Fibroblast of lung (primary cell): ENCODE results near the gene NRF1. TPM values are rescaled to one million over a fixed set of nuclear protein-coding genes. Genes with fewer than 3 reads are reported as not detected.

Experiments used
- DNase-seq, 2 donors: peaks; one replicate each; pipeline versions ENCODE4 v3.0.0 to v3.0.0-alpha.2; 2010; ENCODE audit warnings: low read depth in 2 of 2
- H2AFZ ChIP-seq: 2 replicates; pipeline ENCODE4 v1.5.1; 2012; ENCODE audit warnings: low read length, control low read depth, inconsistent platforms
- H3K27ac ChIP-seq: 2 replicates; pipeline ENCODE4 v1.5.1; 2011; ENCODE audit warnings: low read length, control low read depth; ENCODE audit not compliant: insufficient read depth
- H3K27me3 ChIP-seq: 2 replicates; pipeline ENCODE4 v1.5.1; 2011; ENCODE audit warnings: mild to moderate bottlenecking, low read length; ENCODE audit not compliant: control insufficient read depth, insufficient read depth
- H3K36me3 ChIP-seq: 2 replicates; pipeline ENCODE4 v1.5.1; 2011; ENCODE audit warnings: low read length; ENCODE audit not compliant: control insufficient read depth, insufficient read depth
- H3K4me1 ChIP-seq: 2 replicates; pipeline ENCODE4 v1.5.1; 2011; ENCODE audit warnings: low read length; ENCODE audit not compliant: control insufficient read depth, insufficient read depth; ENCODE audit errors: extremely low read depth
- H3K4me2 ChIP-seq: 2 replicates; pipeline ENCODE4 v1.5.1; 2011; ENCODE audit warnings: low read length, control low read depth; ENCODE audit not compliant: insufficient read depth; ENCODE audit errors: extremely low read depth
- H3K4me3 ChIP-seq, 4 experiments: fragments of 200-600 bp in 1 of 4; sonication (generic) in 1 of 4; replicated peaks in 1 of 4; 2 replicates each; pipeline ENCODE4 v1.5.1; 2011 to 2016; ENCODE audit warnings: low read length in 4 of 4, low read depth in 3 of 4, mild to moderate bottlenecking in 3 of 4, control low read depth in 2 of 4, inconsistent platforms in 1 of 4, mixed read lengths in 1 of 4; ENCODE audit not compliant: insufficient read depth in 1 of 4; ENCODE audit errors: control extremely low read depth in 1 of 4
- H3K79me2 ChIP-seq: 2 replicates; pipeline ENCODE4 v1.5.1; 2012; ENCODE audit warnings: mild to moderate bottlenecking, low read length, inconsistent platforms; ENCODE audit not compliant: control insufficient read depth, insufficient read depth
- H3K9ac ChIP-seq: 2 replicates; pipeline ENCODE4 v1.5.1; 2011; ENCODE audit warnings: mild to moderate bottlenecking, low read length, control low read depth; ENCODE audit not compliant: insufficient read depth
- H3K9me3 ChIP-seq: 2 replicates; pipeline ENCODE4 v1.5.1; 2012; ENCODE audit warnings: low read depth, low read length; ENCODE audit not compliant: control insufficient read depth, insufficient read depth
- H4K20me1 ChIP-seq: 2 replicates; pipeline ENCODE4 v1.5.1; 2011; ENCODE audit warnings: low read length; ENCODE audit not compliant: control insufficient read depth, insufficient read depth; ENCODE audit errors: extremely low read depth
- EZH2 ChIP-seq: IDR thresholded peaks from 2 replicates; pipeline ENCODE4 v1.5.1; 2012; ENCODE audit warnings: low read length, control low read depth, mild to moderate bottlenecking; ENCODE audit errors: missing control alignments
- polyA plus RNA-seq, 2 donors: library from polyadenylated mRNA; depleted of rRNA in 1 of 2; stranded (reverse) in 1 of 2; unstranded in 1 of 2; fragments of >200 nt; gene quantifications; 2 replicates each; pipeline ENCODE4 v1.2.1, GENCODE V29; 2011 to 2012; ENCODE audit warnings: missing spikeins in 1 of 2
- total RNA-seq: library from RNA; depleted of rRNA; stranded (reverse); fragments of >200 nt; gene quantifications from 2 replicates; pipeline ENCODE4 v1.2.1, GENCODE V29; 2014
- TF ChIP-seq, protein P1 (sequence below), 2 donors: IDR thresholded peaks in 1 of 2; conservative IDR thresholded peaks in 1 of 2; 1 replicate in 1 of 2; 2 replicates in 1 of 2; pipeline ENCODE4 v1.5.1; 2011 to 2012; ENCODE audit warnings: low read length in 2 of 2, control low read depth in 1 of 2, inconsistent platforms in 1 of 2, low read depth in 1 of 2, mild to moderate bottlenecking in 1 of 2

NRF1 gene
- total and polyA plus RNA-seq, 2 donors (not counting 1 experiment from before 2014, with no cell fraction given) = 7.3 to 15.5 TPM

GRCh38 chr7:129784437-129784782 is 172.9 kb downstream of the NRF1 start:
- no peak overlapping the region for H2AFZ ChIP-seq
- peaks cover 72% of the 10 kb centered on the region for H3K27me3 ChIP-seq
- no peak for DNase-seq
- no peak overlapping the region for H3K9ac ChIP-seq
- H3K4me1 ChIP-seq = no peaks in the 10 kb centered on the region
- no peaks in the 10 kb centered on the region for H3K9me3 ChIP-seq
- H3K36me3 ChIP-seq = no peaks in the 10 kb centered on the region
- H3K27ac ChIP-seq = no peak overlapping the region
- H3K79me2 ChIP-seq = no peaks in the 10 kb centered on the region
- H4K20me1 ChIP-seq = no peaks in the 10 kb centered on the region
- peak; percentile 66 for TF ChIP-seq EZH2
- TF ChIP-seq, protein P1, sequence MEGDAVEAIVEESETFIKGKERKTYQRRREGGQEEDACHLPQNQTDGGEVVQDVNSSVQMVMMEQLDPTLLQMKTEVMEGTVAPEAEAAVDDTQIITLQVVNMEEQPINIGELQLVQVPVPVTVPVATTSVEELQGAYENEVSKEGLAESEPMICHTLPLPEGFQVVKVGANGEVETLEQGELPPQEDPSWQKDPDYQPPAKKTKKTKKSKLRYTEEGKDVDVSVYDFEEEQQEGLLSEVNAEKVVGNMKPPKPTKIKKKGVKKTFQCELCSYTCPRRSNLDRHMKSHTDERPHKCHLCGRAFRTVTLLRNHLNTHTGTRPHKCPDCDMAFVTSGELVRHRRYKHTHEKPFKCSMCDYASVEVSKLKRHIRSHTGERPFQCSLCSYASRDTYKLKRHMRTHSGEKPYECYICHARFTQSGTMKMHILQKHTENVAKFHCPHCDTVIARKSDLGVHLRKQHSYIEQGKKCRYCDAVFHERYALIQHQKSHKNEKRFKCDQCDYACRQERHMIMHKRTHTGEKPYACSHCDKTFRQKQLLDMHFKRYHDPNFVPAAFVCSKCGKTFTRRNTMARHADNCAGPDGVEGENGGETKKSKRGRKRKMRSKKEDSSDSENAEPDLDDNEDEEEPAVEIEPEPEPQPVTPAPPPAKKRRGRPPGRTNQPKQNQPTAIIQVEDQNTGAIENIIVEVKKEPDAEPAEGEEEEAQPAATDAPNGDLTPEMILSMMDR (conservative IDR thresholded peaks at IDR 0.05 in 1 of 2, IDR thresholded peaks at IDR 0.05 in 1 of 2; ENCODE audit: low read depth in 1 of 2, low read length in 2 of 2) = no peak
- H3K4me2 ChIP-seq = no peak overlapping the region
- no peak overlapping the region for H3K4me3 ChIP-seq

GRCh38 chr7:129784783-129785684 is 173.5 kb downstream of the NRF1 start:
- peak; percentile 58 for TF ChIP-seq EZH2
- TF ChIP-seq, protein P1 (conservative IDR thresholded peaks at IDR 0.05 in 1 of 2, IDR thresholded peaks at IDR 0.05 in 1 of 2; ENCODE audit: low read depth in 1 of 2, low read length in 2 of 2) = no peak
- Histone ChIP-seq H3K79me2 (no peaks in the 10 kb centered on the region), H3K27ac (no peak overlapping the region), H3K27me3 (peaks cover 66% of the 10 kb centered on the region), H3K36me3 (no peaks in the 10 kb centered on the region), H4K20me1 (no peaks in the 10 kb centered on the region), H3K4me1 (no peaks in the 10 kb centered on the region), H2AFZ (no peak overlapping the region), H3K9ac (no peak overlapping the region), H3K9me3 (no peaks in the 10 kb centered on the region), H3K4me2 (no peak overlapping the region), H3K4me3 (no peak overlapping the region)
- DNase-seq = no peak

DNA sequence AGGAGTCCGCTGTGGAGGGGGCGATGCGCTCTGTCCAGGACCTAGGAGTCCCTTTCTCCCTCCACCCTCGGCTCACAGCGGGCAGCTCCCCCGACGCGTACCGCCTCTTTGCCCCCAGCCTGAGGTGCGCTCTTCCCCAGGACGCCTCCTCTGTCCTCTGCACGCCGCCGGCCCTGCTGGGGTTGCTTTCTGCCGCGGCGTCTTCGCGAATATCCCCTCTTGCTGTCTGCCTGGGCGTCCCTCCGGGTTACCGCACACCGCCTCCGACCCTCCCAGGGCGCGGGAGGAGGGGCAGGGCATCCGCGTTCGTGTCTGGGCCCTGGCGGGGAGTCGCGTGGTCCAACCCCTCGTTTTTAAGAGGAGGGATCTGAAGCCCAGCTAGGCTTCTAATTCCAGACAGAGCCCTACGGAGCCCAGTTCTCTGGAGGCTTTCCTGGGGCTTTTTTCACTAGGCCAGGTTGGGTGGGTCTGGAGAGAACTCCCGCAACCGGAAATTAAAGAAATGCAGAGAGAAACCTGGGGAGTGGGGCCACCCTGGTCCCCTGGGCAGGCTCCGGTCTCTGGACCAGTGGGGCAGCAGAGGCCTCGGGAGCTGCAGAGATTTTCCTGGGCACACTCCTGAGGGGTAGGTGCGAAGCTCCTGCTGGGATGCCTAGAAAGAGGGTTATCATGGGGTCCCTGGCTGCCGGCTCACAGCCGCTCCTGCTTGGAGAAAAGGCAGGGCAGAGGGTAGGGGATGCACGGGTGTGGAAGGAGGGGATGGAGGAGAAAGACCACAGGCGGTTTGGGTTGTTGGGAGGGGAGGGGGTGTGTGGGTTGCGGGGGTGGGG is 174.4 kb downstream of the NRF1 start:
- TF ChIP-seq, protein P1 (conservative IDR thresholded peaks at IDR 0.05 in 1 of 2, IDR thresholded peaks at IDR 0.05 in 1 of 2; ENCODE audit: low read depth in 1 of 2, low read length in 2 of 2) = no peak
- peak; percentile 90 for TF ChIP-seq EZH2
- no peaks in the 10 kb centered on the region for H3K79me2 ChIP-seq
- H3K4me1 ChIP-seq = peaks cover 3% of the 10 kb centered on the region
- H3K4me3 ChIP-seq = no peak overlapping the region
- no peak overlapping the region for H3K9ac ChIP-seq
- H2AFZ ChIP-seq = no peak overlapping the region
- no peak overlapping the region for H3K4me2 ChIP-seq
- H4K20me1 ChIP-seq = no peaks in the 10 kb centered on the region
- no peak for DNase-seq
- H3K27ac ChIP-seq = no peak overlapping the region
- no peaks in the 10 kb centered on the region for H3K9me3 ChIP-seq
- H3K36me3 ChIP-seq = no peaks in the 10 kb centered on the region
- H3K27me3 ChIP-seq = peaks cover 59% of the 10 kb centered on the region
